GM12875 (cell line): ENCODE measurements around the gene MIEF1.

ENCODE experiments used
- H3K4me3 ChIP-seq: one replicate; pipeline ENCODE4 v1.5.1; 2011; ENCODE audit warnings: low read depth, low read length, control low read depth
- CTCF ChIP-seq: IDR thresholded peaks from 2 replicates; pipeline ENCODE4 v1.5.1; 2011; ENCODE audit warnings: low read depth, mild to moderate bottlenecking, control low read depth, inconsistent platforms, low read length, moderate library complexity, borderline replicate concordance; ENCODE audit not compliant: insufficient read depth

The MIEF1 gene

GRCh38 chr22:39534092-39534506 is 32.0 kb downstream of the MIEF1 start:
- no peak overlapping the region for H3K4me3 ChIP-seq
- no peak for TF ChIP-seq CTCF

GRCh38 chr22:39534591-39535356 is 32.7 kb downstream of the MIEF1 start:
- H3K4me3 ChIP-seq: no peak overlapping the region
- TF ChIP-seq CTCF: peak; percentile 85

GRCh38 chr22:39535357-39535725 is 33.3 kb downstream of the MIEF1 start:
- H3K4me3 ChIP-seq: no peak overlapping the region
- TF ChIP-seq CTCF: no peak

- TF ChIP-seq CTCF: no peak
- no peak overlapping the region for H3K4me3 ChIP-seq
Measured at GRCh38 chr22:39535831-39536449, 33.9 kb downstream of the MIEF1 start.

- H3K4me3 ChIP-seq: no peak overlapping the region
- TF ChIP-seq CTCF: no peak
Measured at GRCh38 chr22:39536711-39537110, 34.6 kb downstream of the MIEF1 start.

- H3K4me3 ChIP-seq: no peak overlapping the region
- no peak for TF ChIP-seq CTCF
Measured at GRCh38 chr22:39537975-39538374, 35.9 kb downstream of the MIEF1 start.

- no peak overlapping the region for H3K4me3 ChIP-seq
- TF ChIP-seq CTCF: peak; percentile 52; the same call in 1 of the 2 replicates
Measured at GRCh38 chr22:39543095-39543494, 41.0 kb downstream of the MIEF1 start.
